ENCODE data around the gene MLXIPL. TPM values are rescaled to one million over a fixed set of nuclear protein-coding genes. Genes with fewer than 3 reads are reported as not detected.
"Not testable (repeated sequence)": the region's sequence is repeated elsewhere in the genome, so short reads cannot be mapped to it uniquely, and the experiment has no call there.

MLXIPL gene
- total RNA-seq, 2 experiments from 2014 or later = not detected

GRCh38 chr7:73569042-73569608, 55.2 kb downstream of the MLXIPL start:
- Histone ChIP-seq H4K20me1 (ENCODE audit: insufficient read depth, low read length) (no peaks in the 10 kb centered on the region), H3K79me2 (ENCODE audit: insufficient read depth, low read depth, low read length) (no peaks in the 10 kb centered on the region), H2AFZ (ENCODE audit: low read length) (no peak overlapping the region), H3K4me1 (ENCODE audit: insufficient read depth, low read length, poor library complexity, severe bottlenecking) (no peaks in the 10 kb centered on the region), H3K4me2 (ENCODE audit: low read length) (no peak overlapping the region), H3K9me2 (ENCODE audit: insufficient read depth, low read length) (no peaks in the 10 kb centered on the region), H3K4me3 (ENCODE audit: low read depth, low read length, poor library complexity, severe bottlenecking) (no peak overlapping the region), H3K9me3 (ENCODE audit: low read length) (no peaks in the 10 kb centered on the region), H3K36me3 (ENCODE audit: insufficient read depth, low read length) (peaks cover 57% of the 10 kb centered on the region), H3K27ac (ENCODE audit: low read depth, low read length, poor library complexity, severe bottlenecking) (no peak overlapping the region)
- ChIA-PET CTCF (ENCODE audit: unreplicated experiment) (no interaction called here), POLR2A (interaction anchor here (0.5 kb wide), 1 partner anchor 72 kb away, joined by 3 read pairs; no protein-coding TSS in a partner anchor)
- no peak for TF ChIP-seq EZH2phosphoT487 (IDR thresholded peaks at IDR 0.05; ENCODE audit: borderline replicate concordance, low read depth, low read length)
- TF ChIP-seq, protein P1, sequence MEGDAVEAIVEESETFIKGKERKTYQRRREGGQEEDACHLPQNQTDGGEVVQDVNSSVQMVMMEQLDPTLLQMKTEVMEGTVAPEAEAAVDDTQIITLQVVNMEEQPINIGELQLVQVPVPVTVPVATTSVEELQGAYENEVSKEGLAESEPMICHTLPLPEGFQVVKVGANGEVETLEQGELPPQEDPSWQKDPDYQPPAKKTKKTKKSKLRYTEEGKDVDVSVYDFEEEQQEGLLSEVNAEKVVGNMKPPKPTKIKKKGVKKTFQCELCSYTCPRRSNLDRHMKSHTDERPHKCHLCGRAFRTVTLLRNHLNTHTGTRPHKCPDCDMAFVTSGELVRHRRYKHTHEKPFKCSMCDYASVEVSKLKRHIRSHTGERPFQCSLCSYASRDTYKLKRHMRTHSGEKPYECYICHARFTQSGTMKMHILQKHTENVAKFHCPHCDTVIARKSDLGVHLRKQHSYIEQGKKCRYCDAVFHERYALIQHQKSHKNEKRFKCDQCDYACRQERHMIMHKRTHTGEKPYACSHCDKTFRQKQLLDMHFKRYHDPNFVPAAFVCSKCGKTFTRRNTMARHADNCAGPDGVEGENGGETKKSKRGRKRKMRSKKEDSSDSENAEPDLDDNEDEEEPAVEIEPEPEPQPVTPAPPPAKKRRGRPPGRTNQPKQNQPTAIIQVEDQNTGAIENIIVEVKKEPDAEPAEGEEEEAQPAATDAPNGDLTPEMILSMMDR (conservative IDR thresholded peaks at IDR 0.05; ENCODE audit: low read length) = 0 out of 2 replicates have a peak, but pooled peaks have one; percentile 12
- BruUV-seq (replicated peaks) = no TSS peak
- DNase-seq (ENCODE audit: low spot score) = no peak
- intact Hi-C loops (cut with micrococcal nuclease; ENCODE audit: unreplicated experiment) = no loop called here

- Histone ChIP-seq H3K9me3 (ENCODE audit: low read length) (no peaks in the 10 kb centered on the region), H2AFZ (ENCODE audit: low read length) (no peak overlapping the region), H3K9me2 (ENCODE audit: insufficient read depth, low read length) (no peaks in the 10 kb centered on the region), H3K4me2 (ENCODE audit: low read length) (no peak overlapping the region), H3K36me3 (ENCODE audit: insufficient read depth, low read length) (peaks cover 47% of the 10 kb centered on the region), H3K79me2 (ENCODE audit: insufficient read depth, low read depth, low read length) (no peaks in the 10 kb centered on the region), H3K4me1 (ENCODE audit: insufficient read depth, low read length, poor library complexity, severe bottlenecking) (no peaks in the 10 kb centered on the region), H3K27ac (ENCODE audit: low read depth, low read length, poor library complexity, severe bottlenecking) (no peak overlapping the region), H4K20me1 (ENCODE audit: insufficient read depth, low read length) (no peaks in the 10 kb centered on the region), H3K4me3 (ENCODE audit: low read depth, low read length, poor library complexity, severe bottlenecking) (no peak overlapping the region)
- ChIA-PET POLR2A (interaction anchor here (1.2 kb wide), 1 partner anchor 10 kb away, joined by 3 read pairs; the partner anchor contains the start of gene TBL2), CTCF (ENCODE audit: unreplicated experiment) (no interaction called here)
- intact Hi-C loops (cut with micrococcal nuclease; ENCODE audit: unreplicated experiment) = no loop called here
- BruUV-seq (replicated peaks) = no TSS peak
- no peak for DNase-seq (ENCODE audit: low spot score)
- TF ChIP-seq, protein P1 (conservative IDR thresholded peaks at IDR 0.05; ENCODE audit: low read length) = no peak
- no peak for TF ChIP-seq EZH2phosphoT487 (IDR thresholded peaks at IDR 0.05; ENCODE audit: borderline replicate concordance, low read depth, low read length)
Observed at GRCh38 chr7:73567846-73568685, 56.3 kb downstream of the MLXIPL start.

GRCh38 chr7:73567140-73567539, 57.2 kb downstream of the MLXIPL start:
- no peak overlapping the region for H3K27ac ChIP-seq (ENCODE audit: low read depth, low read length, poor library complexity, severe bottlenecking)
- H3K79me2 ChIP-seq (ENCODE audit: insufficient read depth, low read depth, low read length) = no peaks in the 10 kb centered on the region
- POLR2A ChIA-PET = interaction anchor here (1.2 kb wide), 1 partner anchor 11 kb away, joined by 3 read pairs; the partner anchor contains the start of gene TBL2
- CTCF ChIA-PET (ENCODE audit: unreplicated experiment) = no interaction called here
- H4K20me1 ChIP-seq (ENCODE audit: insufficient read depth, low read length) = no peaks in the 10 kb centered on the region
- no peak overlapping the region for H2AFZ ChIP-seq (ENCODE audit: low read length)
- H3K9me3 ChIP-seq (ENCODE audit: low read length) = no peaks in the 10 kb centered on the region
- H3K9me2 ChIP-seq (ENCODE audit: insufficient read depth, low read length) = no peaks in the 10 kb centered on the region
- intact Hi-C loops (cut with micrococcal nuclease; ENCODE audit: unreplicated experiment) = no loop called here
- TF ChIP-seq EZH2phosphoT487 (IDR thresholded peaks at IDR 0.05; ENCODE audit: borderline replicate concordance, low read depth, low read length) = no peak
- TF ChIP-seq, protein P1 (conservative IDR thresholded peaks at IDR 0.05; ENCODE audit: low read length) = no peak
- peaks cover 37% of the 10 kb centered on the region for H3K36me3 ChIP-seq (ENCODE audit: insufficient read depth, low read length)
- DNase-seq (ENCODE audit: low spot score) = no peak
- no peaks in the 10 kb centered on the region for H3K4me1 ChIP-seq (ENCODE audit: insufficient read depth, low read length, poor library complexity, severe bottlenecking)
- no peak overlapping the region for H3K4me2 ChIP-seq (ENCODE audit: low read length)
- no peak overlapping the region for H3K4me3 ChIP-seq (ENCODE audit: low read depth, low read length, poor library complexity, severe bottlenecking)
- no TSS peak for BruUV-seq (replicated peaks)

DNA sequence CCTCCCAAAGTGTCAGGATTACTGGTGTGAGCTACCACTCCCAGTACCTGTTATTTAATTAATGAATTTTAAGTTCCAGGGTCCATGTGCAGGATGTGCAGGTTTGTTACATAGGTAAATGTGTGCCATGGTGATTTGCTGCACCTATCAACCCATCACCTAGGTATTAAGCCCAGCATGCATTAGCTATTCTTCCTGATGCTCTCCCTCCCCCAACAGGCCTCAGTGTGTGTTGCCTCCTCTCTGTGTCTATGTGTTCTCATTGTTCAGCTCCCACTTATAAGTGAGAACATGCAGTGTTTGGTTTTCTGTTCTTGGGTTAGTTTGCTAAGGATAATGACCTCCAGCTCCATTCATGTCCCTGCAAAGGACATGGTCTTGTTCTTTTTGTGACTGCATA, 57.9 kb downstream of the MLXIPL start:
- H3K79me2 ChIP-seq (ENCODE audit: insufficient read depth, low read depth, low read length); BruUV-seq (replicated peaks); H2AFZ ChIP-seq (ENCODE audit: low read length); H3K9me2 ChIP-seq (ENCODE audit: insufficient read depth, low read length); H3K9me3 ChIP-seq (ENCODE audit: low read length); H4K20me1 ChIP-seq (ENCODE audit: insufficient read depth, low read length); H3K4me2 ChIP-seq (ENCODE audit: low read length); H3K27ac ChIP-seq (ENCODE audit: low read depth, low read length, poor library complexity, severe bottlenecking); intact Hi-C loops (cut with micrococcal nuclease; ENCODE audit: unreplicated experiment); H3K4me3 ChIP-seq (ENCODE audit: low read depth, low read length, poor library complexity, severe bottlenecking); H3K4me1 ChIP-seq (ENCODE audit: insufficient read depth, low read length, poor library complexity, severe bottlenecking); CTCF ChIA-PET (ENCODE audit: unreplicated experiment); DNase-seq (ENCODE audit: low spot score): not testable (repeated sequence)
- H3K36me3 ChIP-seq (ENCODE audit: insufficient read depth, low read length) = peaks cover 33% of the 10 kb centered on the region
- POLR2A ChIA-PET = interaction anchor here (0.8 to 1.1 kb wide), 2 partner anchors 11 to 13 kb away, joined by 3 to 7 read pairs; no protein-coding TSS in a partner anchor
